ENCODE data around the gene C1orf21.

Gene C1orf21

GRCh38 chr1:184532199-184532598, 145.4 kb downstream of the C1orf21 start:
- Histone ChIP-seq H3K4me3 (no peak overlapping the region), H3K27ac (peak overlapping the region in 1 of 21 experiments; percentile 65)

- Histone ChIP-seq H3K27ac (peak overlapping the region in 3 of 21 experiments; percentile 43 to 65 (median 51)), H3K4me3 (no peak overlapping the region)
Measured at GRCh38 chr1:184533049-184533448, 146.2 kb downstream of the C1orf21 start.

- Histone ChIP-seq H3K27ac (peak overlapping the region in 5 of 21 experiments; percentile 47 to 87 (median 72)), H3K4me3 (no peak overlapping the region)
Measured at GRCh38 chr1:184533915-184534314, 147.1 kb downstream of the C1orf21 start.

- H3K27ac ChIP-seq, result peak overlapping the region in 17 of 21 experiments; percentile 6 to 87 (median 56)
- H3K4me3 ChIP-seq, result no peak overlapping the region
Measured at GRCh38 chr1:184534690-184535089, 147.9 kb downstream of the C1orf21 start.

GRCh38 chr1:184535191-184535970, 148.6 kb downstream of the C1orf21 start:
- Histone ChIP-seq H3K27ac (peak overlapping the region in 17 of 21 experiments; percentile 6 to 87 (median 59)), H3K4me3 (no peak overlapping the region)

GRCh38 chr1:184536246-184536985, 149.6 kb downstream of the C1orf21 start:
- H3K27ac ChIP-seq, result peak overlapping the region in 10 of 21 experiments; percentile 9 to 83 (median 53)
- no peak overlapping the region for H3K4me3 ChIP-seq

GRCh38 chr1:184539580-184539979, 152.8 kb downstream of the C1orf21 start:
- Histone ChIP-seq H3K4me3 (no peak overlapping the region), H3K27ac (no peak overlapping the region)

DNA sequence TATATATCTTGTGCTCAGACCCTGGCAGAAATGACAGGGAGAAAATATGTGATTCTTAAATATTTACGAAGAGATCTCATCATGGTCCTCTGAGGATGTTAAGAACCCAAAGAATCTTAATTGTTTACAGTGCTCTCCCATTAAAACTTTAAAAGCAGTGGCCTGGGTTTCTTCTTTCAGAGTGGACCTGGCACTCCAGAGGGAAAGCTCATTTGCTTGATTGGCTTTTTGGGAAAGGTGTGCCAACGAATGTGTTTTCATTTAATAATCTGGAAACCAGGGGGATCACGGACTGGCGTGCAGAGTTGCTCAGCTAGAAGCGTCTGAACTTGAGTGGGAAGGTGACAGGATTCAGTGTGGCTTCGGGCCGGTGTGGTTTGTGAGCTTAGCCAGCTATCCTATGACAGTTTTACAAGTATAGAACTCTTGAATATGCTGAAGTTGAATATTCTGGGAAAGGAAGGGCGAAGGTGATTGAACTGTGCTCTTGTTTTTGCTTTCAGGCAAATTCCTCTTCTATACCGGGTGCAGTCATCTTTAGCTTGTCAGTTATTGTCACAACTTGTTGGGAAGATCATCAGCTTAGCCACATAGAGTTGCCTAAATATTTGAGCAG, 154.8 kb downstream of the C1orf21 start:
- Histone ChIP-seq H3K27ac (peak overlapping the region in 15 of 21 experiments; percentile 16 to 71 (median 44)), H3K4me3 (no peak overlapping the region)

- Histone ChIP-seq H3K27ac (peak overlapping the region in 12 of 21 experiments; percentile 1 to 71 (median 46)), H3K4me3 (no peak overlapping the region)
Measured at GRCh38 chr1:184542291-184542690, 155.5 kb downstream of the C1orf21 start.

DNA sequence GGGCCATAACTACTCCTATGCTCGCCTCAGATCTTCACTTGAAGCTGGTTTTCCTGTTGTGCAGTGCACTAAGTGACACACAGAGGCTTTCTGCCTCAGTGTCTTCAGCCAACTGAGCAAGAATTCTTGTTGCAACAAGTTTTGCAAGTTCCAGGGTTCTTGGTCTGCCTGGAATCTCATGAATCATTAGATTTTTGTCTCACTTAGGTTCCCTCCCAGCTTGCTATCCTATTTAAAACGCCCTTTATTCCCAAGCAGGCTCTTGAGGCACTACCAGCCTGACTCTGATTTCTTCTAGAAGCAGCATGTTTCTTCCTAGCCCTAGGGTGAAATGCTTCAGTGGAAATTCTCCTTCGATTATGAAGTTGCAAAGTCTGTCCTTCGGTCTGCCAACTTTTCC, 158.8 kb downstream of the C1orf21 start:
- Histone ChIP-seq H3K4me3 (no peak overlapping the region), H3K27ac (peak overlapping the region in 17 of 21 experiments; percentile 1 to 73 (median 46))

DNA sequence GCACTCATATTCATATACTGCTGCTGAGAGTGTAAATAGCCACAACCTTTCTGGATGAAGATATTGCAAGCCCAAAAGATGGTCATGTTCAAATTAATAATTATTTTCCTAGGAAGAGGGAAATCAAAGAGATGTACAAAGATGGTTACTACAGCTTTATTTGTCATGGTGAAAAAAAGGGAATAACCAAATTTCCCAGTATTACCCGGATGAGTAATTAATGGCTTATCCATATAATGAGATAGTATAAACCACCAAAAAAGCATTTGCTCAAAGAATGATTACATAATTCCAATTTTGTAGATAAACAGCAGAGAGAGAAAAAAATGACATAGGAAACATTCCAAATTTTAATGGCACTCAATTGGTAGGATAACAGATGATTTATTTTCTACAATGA, 165.6 kb downstream of the C1orf21 start:
- Histone ChIP-seq H3K27ac (no peak overlapping the region), H3K4me3 (no peak overlapping the region)

DNA sequence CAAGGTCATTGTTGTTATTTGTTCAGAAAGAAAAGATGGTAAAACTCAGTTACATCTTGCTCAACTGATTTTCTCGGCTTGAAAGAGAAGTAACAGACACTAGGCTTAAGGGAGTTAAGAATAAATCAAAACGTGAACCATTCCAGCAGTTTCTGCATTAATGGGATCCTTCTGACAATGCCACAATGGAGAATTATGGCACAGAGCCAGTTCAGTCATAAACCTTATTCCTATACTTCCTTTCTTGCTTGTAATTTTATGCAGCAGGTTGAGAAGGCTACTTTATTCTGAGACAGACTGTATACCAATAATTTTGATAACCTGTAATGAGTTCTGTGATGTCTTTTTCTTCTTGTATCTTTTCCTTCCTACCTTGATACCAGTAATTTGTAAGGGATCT, 167.0 kb downstream of the C1orf21 start:
- Histone ChIP-seq H3K27ac (no peak overlapping the region), H3K4me3 (no peak overlapping the region)

GRCh38 chr1:184555665-184556641, 169.1 kb downstream of the C1orf21 start:
- Histone ChIP-seq H3K27ac (peak overlapping the region in 17 of 21 experiments; percentile 1 to 81 (median 55)), H3K4me3 (no peak overlapping the region)

DNA sequence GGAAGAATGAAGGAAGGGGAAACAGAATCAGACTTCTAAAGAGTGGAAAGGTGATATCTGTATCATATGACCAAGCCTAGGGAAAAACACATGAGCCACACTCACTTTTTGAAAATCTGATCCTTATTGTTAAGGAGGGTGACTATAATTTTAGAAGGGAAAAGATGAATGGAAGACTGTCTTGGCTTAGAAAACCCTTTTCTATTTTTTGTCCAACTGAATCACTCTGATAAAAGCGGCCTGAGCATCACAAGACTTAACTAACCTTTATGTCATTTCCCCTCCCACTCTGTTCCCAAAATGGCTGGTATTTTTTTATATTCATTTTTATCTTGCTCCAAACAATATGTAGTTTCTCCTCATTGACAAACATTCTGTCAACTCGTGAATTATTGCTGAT, 169.8 kb downstream of the C1orf21 start:
- Histone ChIP-seq H3K4me3 (no peak overlapping the region), H3K27ac (peak overlapping the region in 13 of 21 experiments; percentile 1 to 81 (median 61))

DNA sequence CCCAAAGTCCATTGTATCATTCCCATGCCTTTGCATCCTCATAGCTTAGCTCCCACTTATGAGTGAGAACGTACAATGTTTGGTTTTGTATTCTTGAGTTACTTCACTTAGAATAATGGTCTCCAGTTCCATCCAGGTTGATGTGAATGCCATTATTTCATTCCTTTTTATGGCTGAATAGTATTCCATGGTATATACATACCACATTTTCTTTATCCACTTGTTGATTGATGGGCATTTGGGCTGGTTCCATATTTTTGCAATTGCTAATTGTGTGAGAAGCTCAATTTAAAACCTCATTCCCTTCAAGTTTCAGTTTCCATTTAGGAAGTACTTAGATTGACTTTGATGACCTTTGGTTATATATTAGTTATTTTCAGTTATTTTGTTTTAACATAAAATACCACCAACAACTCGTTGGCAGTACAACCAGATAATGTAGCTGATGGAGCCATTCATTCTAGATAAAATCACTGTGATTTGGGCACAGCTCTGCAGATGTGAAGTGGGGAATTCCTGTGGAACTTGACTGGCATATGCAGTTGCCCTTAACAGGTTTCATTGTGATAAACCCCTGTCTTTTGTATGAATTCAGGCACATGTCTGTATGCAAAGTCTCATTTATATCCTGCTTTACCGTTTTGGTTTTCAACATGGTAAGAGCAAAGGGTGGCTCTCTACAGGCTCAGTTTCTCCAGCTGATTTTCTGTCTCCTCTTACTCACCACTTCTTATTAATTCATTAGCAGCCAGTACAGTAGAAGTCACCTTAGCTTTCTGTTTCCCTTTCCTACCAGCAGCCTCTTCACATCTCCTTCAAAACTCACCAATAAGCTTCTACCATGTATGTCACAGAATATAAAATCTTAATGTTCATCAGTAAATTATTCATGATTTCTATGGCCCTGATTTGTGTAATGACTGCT, 170.9 kb downstream of the C1orf21 start:
- H3K27ac ChIP-seq, result peak overlapping the region in 2 of 21 experiments; percentile 64 to 81
- H3K4me3 ChIP-seq, result no peak overlapping the region

GRCh38 chr1:184558691-184559090, 171.9 kb downstream of the C1orf21 start:
- peak overlapping the region in 1 of 21 experiments; percentile 17 for H3K27ac ChIP-seq
- H3K4me3 ChIP-seq, result no peak overlapping the region

GRCh38 chr1:184559117-184559713, 172.4 kb downstream of the C1orf21 start:
- Histone ChIP-seq H3K27ac (peak overlapping the region in 1 of 21 experiments; percentile 17), H3K4me3 (no peak overlapping the region)

DNA sequence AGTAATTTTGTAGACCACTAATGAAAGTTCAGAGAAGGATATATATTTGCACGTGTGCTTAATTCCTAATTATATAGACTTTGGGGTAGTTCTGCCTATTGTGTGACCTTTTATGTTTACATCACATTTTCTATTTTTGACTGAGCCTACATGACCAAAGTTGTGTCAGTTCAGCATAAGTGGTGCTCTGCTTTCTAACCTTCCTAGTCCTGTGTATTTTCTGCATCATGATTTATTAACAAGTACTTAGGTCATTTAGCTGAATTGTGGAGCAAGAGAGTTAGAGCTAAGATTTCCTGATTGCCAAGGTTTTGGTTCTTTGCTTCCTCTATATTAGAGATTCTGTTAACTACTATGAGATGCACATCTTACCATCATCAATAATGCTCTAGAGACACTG, 176.0 kb downstream of the C1orf21 start:
- no peak overlapping the region for H3K4me3 ChIP-seq
- no peak overlapping the region for H3K27ac ChIP-seq
